Tibial nerve (tissue), 4 donors: Measurements from ENCODE around the gene SLC23A2. TPM values are rescaled to one million over a fixed set of nuclear protein-coding genes. Genes with fewer than 3 reads are reported as not detected.

ENCODE experiments used
- DNase-seq, 2 donors: peaks; one replicate each; pipeline ENCODE4 v3.0.0-alpha.2; 2019; ENCODE audit warnings: low spot score in 2 of 2
- H3K27ac ChIP-seq, 4 donors: fragments of 200-600 bp; sonication (generic) in 3 of 4; one replicate each; pipeline ENCODE4 v1.5.1; 2017 to 2019; ENCODE audit warnings: mild to moderate bottlenecking in 1 of 4
- H3K27me3 ChIP-seq, 2 donors: fragments of 200-600 bp; sonication (generic) in 1 of 2; one replicate each; pipeline versions ENCODE4 v1.5.1 to v1.6.0; 2017 to 2019
- H3K36me3 ChIP-seq, 3 donors: fragments of 200-600 bp; sonication (generic); one replicate each; pipeline ENCODE4 v1.5.1; 2018 to 2019
- H3K4me1 ChIP-seq, 4 donors: fragments of 200-600 bp; sonication (generic) in 3 of 4; one replicate each; pipeline ENCODE4 v1.5.1; 2017 to 2019
- H3K4me3 ChIP-seq, 4 donors: fragments of 200-600 bp; sonication (generic) in 3 of 4; one replicate each; pipeline ENCODE4 v1.5.1; 2017 to 2019; ENCODE audit warnings: mild to moderate bottlenecking in 1 of 4, moderate library complexity in 1 of 4
- H3K9me3 ChIP-seq, 4 donors: fragments of 200-600 bp; sonication (generic) in 3 of 4; one replicate each; pipeline ENCODE4 v1.5.1; 2017 to 2019
- CTCF ChIP-seq, 5 experiments: fragments of 200-600 bp in 3 of 5; fragments of 450-650 bp in 2 of 5; sonication (generic) in 3 of 5; IDR thresholded peaks; one replicate each; pipeline ENCODE4 v1.5.1; 2016 to 2019; ENCODE audit warnings: antibody characterized with exemption in 5 of 5, mild to moderate bottlenecking in 3 of 5, moderate library complexity in 2 of 5
- EP300 ChIP-seq, 2 donors: sonication (generic); formaldehyde crosslinking; IDR thresholded peaks; one replicate each; pipeline ENCODE4 v1.6.1; 2017; ENCODE audit warnings: antibody characterized with exemption in 2 of 2, mild to moderate bottlenecking in 1 of 2
- POLR2A ChIP-seq, 2 donors: fragments of 450-650 bp; IDR thresholded peaks; one replicate each; pipeline ENCODE4 v1.6.1; 2017; ENCODE audit warnings: antibody characterized with exemption in 2 of 2, mild to moderate bottlenecking in 2 of 2, moderate library complexity in 2 of 2
- WGBS, 2 donors: methylation state at CpG; one replicate each; pipeline ENCODE4 v1.1.5; 2018; 5-methylcytosine and 5-hydroxymethylcytosine counted together
- total RNA-seq, 4 donors: library from RNA; depleted of rRNA; stranded (reverse); fragments of >200 nt; gene quantifications; one replicate each; pipeline ENCODE4 v1.1.0, GENCODE V29; 2016

The SLC23A2 gene
- total RNA-seq, 4 donors from 2014 or later: 30.6 to 48.5 (median 40.6) TPM

- Histone ChIP-seq H3K4me3 (no peak overlapping the region), H3K36me3 (peaks cover 0 to 81% (median 0%) of the 10 kb centered on the region in 3 donors), H3K27ac (no peak overlapping the region), H3K9me3 (no peaks in the 10 kb centered on the region), H3K27me3 (no peaks in the 10 kb centered on the region), H3K4me1 (no peaks in the 10 kb centered on the region)
- TF ChIP-seq EP300 (IDR thresholded peaks at IDR 0.05) (no peak), POLR2A (IDR thresholded peaks at IDR 0.05) (no peak), CTCF (IDR thresholded peaks at IDR 0.05) (no peak)
- DNase-seq: no peak
- 92 to 100% methylated on average over 1 to 2 of the region's 2 CpGs for WGBS, 2 donors
These were observed 134.9 kb downstream of the SLC23A2 start for GRCh38 chr20:4866429-4866828.

- Histone ChIP-seq H3K36me3 (peaks cover 0 to 84% (median 15%) of the 10 kb centered on the region in 3 donors), H3K4me1 (no peaks in the 10 kb centered on the region), H3K27me3 (no peaks in the 10 kb centered on the region), H3K27ac (no peak overlapping the region), H3K9me3 (no peaks in the 10 kb centered on the region), H3K4me3 (no peak overlapping the region)
- DNase-seq: no peak
- 82 to 89% methylated on average over 4 of the region's 4 CpGs for WGBS, 2 donors
- TF ChIP-seq CTCF (IDR thresholded peaks at IDR 0.05) (no peak), EP300 (IDR thresholded peaks at IDR 0.05) (no peak), POLR2A (IDR thresholded peaks at IDR 0.05) (no peak)
These were observed 137.0 kb downstream of the SLC23A2 start for GRCh38 chr20:4864311-4864752.

GRCh38 chr20:4862661-4863060 lies 138.6 kb downstream of the SLC23A2 start:
- Histone ChIP-seq H3K4me1 (no peaks in the 10 kb centered on the region), H3K27ac (no peak overlapping the region), H3K36me3 (peaks cover 0 to 93% (median 24%) of the 10 kb centered on the region in 3 donors), H3K9me3 (no peaks in the 10 kb centered on the region), H3K27me3 (no peaks in the 10 kb centered on the region), H3K4me3 (no peak overlapping the region)
- 94 to 96% methylated on average over 14 of the region's 14 CpGs for WGBS, 2 donors
- TF ChIP-seq EP300 (IDR thresholded peaks at IDR 0.05): no peak
- no peak for TF ChIP-seq CTCF (IDR thresholded peaks at IDR 0.05)
- no peak for DNase-seq

- WGBS, 2 donors: 79 to 86% methylated on average over 11 of the region's 11 CpGs
- no peak for DNase-seq
- Histone ChIP-seq H3K9me3 (no peaks in the 10 kb centered on the region), H3K36me3 (peaks cover 0 to 95% (median 24%) of the 10 kb centered on the region in 3 donors), H3K27me3 (no peaks in the 10 kb centered on the region), H3K4me3 (no peak overlapping the region), H3K4me1 (no peaks in the 10 kb centered on the region), H3K27ac (no peak overlapping the region)
- TF ChIP-seq CTCF (IDR thresholded peaks at IDR 0.05): no peak
- no peak for TF ChIP-seq EP300 (IDR thresholded peaks at IDR 0.05)
- no peak for TF ChIP-seq POLR2A (IDR thresholded peaks at IDR 0.05)
These were observed 139.3 kb downstream of the SLC23A2 start for GRCh38 chr20:4861961-4862360.

- no peak for DNase-seq
- Histone ChIP-seq H3K4me3 (no peak overlapping the region), H3K4me1 (no peaks in the 10 kb centered on the region), H3K36me3 (peaks cover 0 to 99% (median 24%) of the 10 kb centered on the region in 3 donors), H3K27ac (no peak overlapping the region), H3K9me3 (no peaks in the 10 kb centered on the region), H3K27me3 (no peaks in the 10 kb centered on the region)
- no peak for TF ChIP-seq POLR2A (IDR thresholded peaks at IDR 0.05)
- TF ChIP-seq EP300 (IDR thresholded peaks at IDR 0.05): no peak
- TF ChIP-seq CTCF (IDR thresholded peaks at IDR 0.05): no peak
- 86 to 90% methylated on average over 3 of the region's 3 CpGs for WGBS, 2 donors
These were observed 143.3 kb downstream of the SLC23A2 start for GRCh38 chr20:4858000-4858399.
